NCI-H2227 (cell line): ENCODE data around the gene JPH3.
"Not testable (repeated sequence)": the region's sequence is repeated elsewhere in the genome, so short reads cannot be mapped to it uniquely, and the experiment has no call there.

Experiments used
- DNase-seq: peaks from one replicate; lab custom pipeline; 2025; ENCODE audit not compliant: unreplicated experiment; lab: John Stamatoyannopoulos, UW

Gene JPH3

DNA sequence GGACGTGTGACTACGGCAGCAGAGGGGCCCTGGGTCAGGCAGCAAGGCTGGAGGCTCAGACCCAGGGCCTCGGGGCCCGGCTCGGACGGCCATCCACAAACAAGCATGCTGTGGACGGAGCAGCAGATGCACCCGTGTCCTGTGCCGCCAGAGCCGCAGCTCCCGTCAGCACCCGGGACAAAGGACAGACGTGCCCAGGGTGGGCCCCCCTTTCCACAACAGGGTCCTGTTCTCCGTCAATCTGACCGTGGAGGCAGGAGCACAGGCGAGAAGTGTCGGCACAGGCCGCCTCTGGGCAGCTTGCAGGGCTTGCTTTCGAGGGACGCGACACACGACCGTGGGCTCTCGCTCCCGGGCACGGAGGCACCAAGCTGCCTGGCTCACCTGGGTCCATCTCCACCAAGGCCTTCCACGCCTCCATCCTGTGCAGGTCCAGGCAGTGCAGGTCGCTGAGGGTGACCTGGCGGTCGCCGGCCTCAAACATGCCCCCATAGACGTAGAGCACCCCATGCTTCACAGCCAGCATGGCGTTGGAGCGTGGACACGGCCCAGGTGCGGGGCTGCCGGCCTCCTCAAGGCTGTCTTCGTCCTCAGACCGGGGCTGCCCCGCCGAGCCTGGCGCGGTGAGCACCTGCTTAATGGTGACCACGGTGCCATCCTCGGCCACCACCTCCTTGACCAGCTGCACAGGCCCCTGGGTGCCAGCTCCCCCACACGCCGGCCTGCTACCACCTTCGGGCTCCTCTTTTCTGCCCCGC lies 106.8 kb downstream of the JPH3 start:
- DNase-seq: no peak

- no peak for DNase-seq
These were observed 107.4 kb downstream of the JPH3 start for GRCh38 chr16:87709677-87710076.

DNA sequence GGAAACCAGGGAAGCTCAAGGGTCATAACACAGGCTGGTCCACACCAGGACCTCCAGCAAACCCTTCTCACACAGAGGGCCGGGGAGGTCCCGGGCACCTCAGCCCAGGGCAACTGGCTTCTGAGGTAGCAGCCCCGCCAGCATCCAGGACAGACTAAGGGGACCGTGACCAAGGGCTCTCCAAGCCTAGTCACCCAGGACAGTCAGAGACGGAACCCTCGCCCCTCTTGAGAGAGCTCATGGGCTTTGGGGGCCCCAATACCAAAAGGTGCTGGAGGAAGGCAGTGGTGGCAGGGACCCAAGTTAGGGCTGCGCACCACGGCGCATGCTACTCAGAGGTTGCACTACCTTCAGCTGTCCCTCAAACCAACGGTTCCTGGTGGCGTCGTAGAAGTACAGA lies 108.6 kb downstream of the JPH3 start:
- no peak for DNase-seq

- no peak for DNase-seq
These were observed 110.0 kb downstream of the JPH3 start for GRCh38 chr16:87712184-87712762.

GRCh38 chr16:87713451-87714229 lies 111.3 kb downstream of the JPH3 start:
- DNase-seq: no peak

DNA sequence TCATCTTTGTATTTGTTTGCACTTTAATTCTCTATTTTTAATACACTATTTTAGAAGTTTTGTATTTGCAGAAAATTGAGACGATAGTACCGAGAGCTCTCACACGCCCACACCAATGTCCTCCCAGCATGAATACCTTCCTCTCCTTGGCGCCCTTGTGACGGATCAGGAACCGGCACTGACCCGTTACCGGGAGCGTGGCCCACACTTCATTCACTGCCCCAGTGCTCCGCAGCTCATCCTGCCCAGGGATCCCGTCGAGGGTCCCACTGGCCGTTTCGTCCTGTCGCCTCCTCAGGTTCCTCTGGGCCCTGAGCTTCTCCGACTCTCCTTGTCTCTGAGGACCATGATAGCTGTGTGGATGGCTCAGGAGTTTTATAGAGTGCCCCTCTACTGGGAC lies 112.9 kb downstream of the JPH3 start:
- no peak for DNase-seq

- DNase-seq: no peak
These were observed 113.3 kb downstream of the JPH3 start for GRCh38 chr16:87715658-87716057.

GRCh38 chr16:87718831-87719230 lies 116.5 kb downstream of the JPH3 start:
- not testable (repeated sequence) for DNase-seq

GRCh38 chr16:87720446-87720845 lies 118.1 kb downstream of the JPH3 start:
- DNase-seq: no peak

- no peak for DNase-seq
These were observed 119.6 kb downstream of the JPH3 start for GRCh38 chr16:87721622-87722585.

- no peak for DNase-seq
These were observed 120.4 kb downstream of the JPH3 start for GRCh38 chr16:87722590-87723225.

DNA sequence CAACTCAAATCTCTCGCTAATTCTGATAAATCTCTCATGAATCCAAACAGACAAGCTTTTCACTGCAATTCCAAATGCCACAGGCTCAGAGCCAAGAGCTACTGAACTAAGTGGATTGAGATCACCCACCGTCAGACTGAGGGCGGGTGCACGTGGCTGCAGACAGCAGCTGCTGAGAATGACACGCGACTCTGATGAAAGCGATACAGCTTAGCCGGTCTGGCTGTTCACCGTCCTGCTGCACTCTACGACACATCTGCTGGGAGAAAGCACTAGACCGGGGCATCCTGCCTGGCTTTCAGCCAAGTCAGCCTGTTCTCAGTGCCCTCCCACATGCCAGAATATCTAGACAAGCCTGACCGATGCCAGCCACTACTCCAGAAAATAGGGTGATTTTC lies 120.9 kb downstream of the JPH3 start:
- DNase-seq: peak; percentile 87

DNA sequence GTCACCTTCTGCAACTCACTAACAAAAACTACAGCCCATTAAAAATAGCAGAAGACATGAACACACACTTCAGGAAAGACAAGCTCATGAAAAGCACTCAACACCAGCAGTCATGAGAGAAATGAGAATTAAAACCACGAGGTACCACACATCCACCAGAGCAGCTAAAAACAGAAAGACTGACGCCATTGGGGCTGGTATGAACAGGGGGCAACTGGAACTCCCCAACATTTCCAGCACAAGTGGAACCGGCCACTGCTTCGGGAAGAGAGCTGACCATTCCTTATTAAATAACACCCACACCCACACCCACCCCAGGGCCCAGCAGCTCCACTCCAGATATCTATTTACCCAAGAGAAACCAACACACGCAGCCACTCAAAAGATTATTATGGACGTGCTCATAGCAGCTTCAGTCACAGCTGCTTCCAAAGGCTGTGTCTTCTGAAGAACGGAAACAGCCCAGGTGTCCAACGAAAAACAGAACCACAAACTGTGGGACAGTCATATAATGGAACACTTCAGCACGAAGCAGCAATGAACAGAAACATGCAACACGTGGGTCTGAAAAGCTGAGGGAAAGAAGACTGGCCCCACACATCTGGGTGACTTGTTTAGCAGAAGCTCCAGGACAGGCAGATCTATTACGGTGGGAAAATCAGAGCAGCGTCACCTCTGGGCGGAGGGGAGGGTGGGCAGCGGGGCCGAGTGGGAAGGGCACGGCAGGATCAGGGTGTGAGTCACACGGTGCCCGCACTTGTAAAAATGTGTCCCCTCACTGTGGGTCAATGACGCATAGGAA lies 122.4 kb downstream of the JPH3 start:
- DNase-seq: no peak

GRCh38 chr16:87725596-87726235 lies 123.4 kb downstream of the JPH3 start:
- DNase-seq: no peak

GRCh38 chr16:87726577-87726976 lies 124.3 kb downstream of the JPH3 start:
- DNase-seq: not testable (repeated sequence)

DNA sequence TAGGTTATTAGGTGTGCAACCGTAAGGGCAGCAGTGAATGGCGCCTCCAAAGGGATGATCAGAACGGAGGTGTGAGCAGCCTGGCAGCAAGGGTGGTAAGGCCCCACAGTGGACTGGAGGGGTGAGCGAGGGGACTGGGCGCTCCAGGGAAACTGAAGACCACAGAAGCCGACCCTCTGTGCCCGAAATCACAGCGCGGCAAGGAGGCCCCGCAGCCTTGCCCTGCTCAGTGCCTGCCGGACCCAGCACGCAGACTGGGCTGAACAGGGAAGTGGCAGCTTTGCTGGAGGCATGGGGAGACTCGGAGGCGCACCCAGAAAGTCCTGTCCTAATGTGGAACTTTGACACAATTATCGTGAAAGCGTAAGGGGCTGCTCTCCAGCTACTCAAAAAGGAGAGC lies 125.0 kb downstream of the JPH3 start:
- DNase-seq: no peak

DNA sequence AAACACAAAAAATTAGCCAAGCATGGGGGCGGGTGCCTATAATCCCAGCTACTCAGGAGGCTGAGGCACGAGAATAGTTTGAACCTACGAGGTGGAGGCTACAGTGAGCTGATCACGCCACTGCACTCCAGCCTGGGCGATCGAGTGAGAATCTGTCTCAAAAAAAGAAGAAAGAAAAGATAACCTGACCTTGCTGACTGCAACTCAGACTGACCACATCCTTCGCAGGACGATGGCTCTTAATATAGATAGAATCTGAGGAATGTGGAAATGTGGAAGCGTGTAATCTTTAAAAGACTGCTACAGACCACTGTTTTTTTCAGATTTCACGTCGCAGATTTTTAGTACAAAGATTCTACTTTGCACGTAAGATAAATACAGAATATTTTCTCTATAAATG lies 125.7 kb downstream of the JPH3 start:
- DNase-seq: no peak

- DNase-seq: no peak
These were observed 127.1 kb downstream of the JPH3 start for GRCh38 chr16:87729266-87729954.

GRCh38 chr16:87731607-87732006 lies 129.3 kb downstream of the JPH3 start:
- no peak for DNase-seq
